SJCRH30 (cell line): ENCODE measurements around the gene IL18. TPM values are rescaled to one million over a fixed set of nuclear protein-coding genes. Genes with fewer than 3 reads are reported as not detected.
"Not testable (repeated sequence)": the region's sequence is repeated elsewhere in the genome, so short reads cannot be mapped to it uniquely, and the experiment has no call there.

Experiments
- DNase-seq, 2 experiments: peaks; one replicate each; pipeline ENCODE4 v3.0.0-alpha.2; 2015 to 2020
- H3K27ac ChIP-seq: fragments of 250-450 bp; sonication (Bioruptor Pico); 2 replicates; pipeline ENCODE4 v1.5.1; 2020; ENCODE audit warnings: mild to moderate bottlenecking, moderate library complexity
- H3K27me3 ChIP-seq: fragments of 250-450 bp; sonication (Bioruptor Pico); 2 replicates; pipeline ENCODE4 v1.5.1; 2020; ENCODE audit warnings: mild to moderate bottlenecking, moderate library complexity
- H3K36me3 ChIP-seq: fragments of 250-450 bp; sonication (Bioruptor Pico); 2 replicates; pipeline ENCODE4 v1.5.1; 2020; ENCODE audit warnings: mild to moderate bottlenecking, moderate library complexity
- H3K4me1 ChIP-seq: fragments of 250-450 bp; sonication (Bioruptor Pico); 2 replicates; pipeline ENCODE4 v1.5.1; 2020; ENCODE audit warnings: mild to moderate bottlenecking, moderate library complexity
- H3K4me3 ChIP-seq: fragments of 250-450 bp; sonication (Bioruptor Pico); 2 replicates; pipeline ENCODE4 v1.5.1; 2020; ENCODE audit warnings: mild to moderate bottlenecking, moderate library complexity
- H3K9me3 ChIP-seq: fragments of 250-450 bp; sonication (Bioruptor Pico); replicated peaks from 2 replicates; pipeline ENCODE4 v1.5.1; 2020; ENCODE audit warnings: mild to moderate bottlenecking, moderate library complexity
- total RNA-seq: library from RNA; depleted of rRNA; stranded (reverse); fragments of >200 nt; shearing (Covaris generic); gene quantifications from 2 replicates; pipeline ENCODE4 v1.2.3, GENCODE V29; 2014

Gene IL18
- total RNA-seq, 1 experiment from 2014 or later, result 0.14 TPM

- Histone ChIP-seq H3K9me3 (no peaks in the 10 kb centered on the region), H3K36me3 (no peaks in the 10 kb centered on the region), H3K4me3 (no peak overlapping the region), H3K27me3 (no peaks in the 10 kb centered on the region), H3K27ac (no peak overlapping the region), H3K4me1 (no peaks in the 10 kb centered on the region)
- no peak for DNase-seq
Measured at GRCh38 chr11:112178428-112178827, 14.5 kb upstream of the IL18 start.

DNA sequence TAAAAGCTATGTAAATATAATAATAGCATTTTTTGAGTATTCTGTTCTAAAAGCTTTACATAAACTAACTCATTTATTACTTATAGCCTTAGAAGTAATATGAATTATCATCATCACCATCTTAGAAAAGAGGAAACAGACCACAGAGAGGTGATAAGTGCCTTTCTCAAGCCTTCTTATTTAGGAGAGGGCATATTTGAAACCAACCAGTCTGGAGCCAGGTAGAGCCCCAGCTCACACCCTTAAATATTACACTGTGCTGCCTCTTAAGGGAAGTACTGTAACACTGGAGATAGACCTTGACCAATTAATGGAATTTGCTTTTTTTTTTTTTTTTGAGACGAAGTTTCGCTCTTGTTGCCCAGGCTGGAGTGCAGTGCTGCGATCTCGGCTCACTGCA is 13.7 kb upstream of the IL18 start:
- H3K27me3 ChIP-seq, result no peaks in the 10 kb centered on the region
- H3K36me3 ChIP-seq, result no peaks in the 10 kb centered on the region
- no peak overlapping the region for H3K4me3 ChIP-seq
- no peak for DNase-seq
- no peaks in the 10 kb centered on the region for H3K9me3 ChIP-seq
- H3K27ac ChIP-seq, result no peak overlapping the region
- no peaks in the 10 kb centered on the region for H3K4me1 ChIP-seq

DNA sequence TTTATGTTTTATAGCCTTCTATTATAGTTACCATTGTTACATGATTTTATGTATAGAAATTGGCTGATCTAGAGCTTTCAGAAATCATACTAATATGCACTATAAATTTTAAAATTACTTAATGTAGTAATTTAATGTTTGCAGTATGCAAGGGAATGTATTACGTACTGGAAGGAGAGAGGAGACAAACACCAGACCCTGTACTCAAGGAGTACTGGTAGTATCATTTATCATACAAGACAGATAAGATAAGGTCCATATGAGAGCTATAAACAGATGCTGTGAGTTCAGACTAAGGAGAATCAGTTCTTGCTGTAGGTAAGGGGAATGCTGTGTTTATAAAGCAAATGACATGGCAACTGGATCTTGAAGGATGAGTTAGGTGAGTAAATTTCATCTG is 12.2 kb upstream of the IL18 start:
- Histone ChIP-seq H3K36me3 (no peaks in the 10 kb centered on the region), H3K27me3 (no peaks in the 10 kb centered on the region), H3K4me1 (no peaks in the 10 kb centered on the region), H3K27ac (no peak overlapping the region), H3K4me3 (no peak overlapping the region), H3K9me3 (no peaks in the 10 kb centered on the region)
- no peak for DNase-seq

DNA sequence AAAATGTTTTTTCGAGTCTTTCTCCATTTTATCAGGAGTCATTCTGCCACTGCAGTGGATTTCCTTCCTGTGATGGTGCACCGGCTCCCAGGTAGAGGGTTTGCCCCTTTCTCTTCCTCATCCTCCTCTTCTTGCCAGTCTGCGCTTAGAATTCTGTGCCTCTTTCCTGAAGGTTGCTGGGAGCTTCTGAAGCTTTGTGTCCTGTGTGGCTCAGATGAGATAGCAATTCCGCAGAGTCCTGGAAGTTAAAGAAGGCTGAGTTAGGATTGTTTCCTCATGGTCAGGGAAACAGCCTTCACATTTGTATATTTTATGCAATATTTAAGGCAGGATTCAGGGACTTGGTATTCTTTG is 11.7 kb upstream of the IL18 start:
- no peaks in the 10 kb centered on the region for H3K36me3 ChIP-seq
- no peaks in the 10 kb centered on the region for H3K4me1 ChIP-seq
- no peak for DNase-seq
- H3K27me3 ChIP-seq, result no peaks in the 10 kb centered on the region
- 0 out of 2 replicates have a peak overlapping the region, but pooled peaks have one; percentile 15 for H3K4me3 ChIP-seq
- no peaks in the 10 kb centered on the region for H3K9me3 ChIP-seq
- H3K27ac ChIP-seq, result no peak overlapping the region

DNA sequence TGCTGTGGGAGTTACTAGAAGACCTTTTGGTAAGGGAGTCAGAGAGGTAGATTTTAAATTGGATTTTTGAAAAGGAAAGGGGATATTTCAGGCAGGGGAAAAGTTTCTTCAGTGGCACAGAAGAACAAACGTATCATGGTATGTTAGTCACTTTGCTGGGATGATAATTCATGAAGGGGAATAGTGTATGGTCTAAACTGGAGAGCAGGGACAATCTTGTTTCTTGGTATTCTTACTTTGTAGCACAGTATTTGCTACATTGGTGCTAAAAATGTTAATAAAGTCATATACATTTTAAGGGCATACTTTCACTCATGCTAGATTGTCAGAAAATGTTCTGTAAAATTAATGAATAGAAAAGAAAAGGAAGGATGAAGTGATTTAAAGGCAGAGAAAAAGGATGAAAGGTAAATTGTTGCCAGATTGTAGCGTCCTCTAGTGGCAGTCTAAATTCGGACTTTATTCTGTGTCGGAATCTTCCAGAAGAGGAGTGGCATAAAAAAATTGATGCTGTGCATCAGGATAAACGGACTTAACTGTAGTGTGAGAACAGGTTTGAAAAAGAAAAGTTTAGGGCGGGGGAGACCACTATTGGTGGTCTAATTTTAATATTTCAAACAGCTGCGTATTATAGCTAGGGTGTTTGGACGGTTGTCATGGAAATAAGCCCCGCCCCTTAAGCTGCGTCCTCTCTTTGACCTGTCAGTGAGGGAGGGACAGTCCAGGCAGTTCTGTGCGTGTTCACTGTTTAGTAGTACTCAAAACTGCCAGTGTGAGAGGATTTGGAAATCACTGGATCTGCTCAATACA is 11.1 kb upstream of the IL18 start, which contains the start of gene BCO2:
TSS of gene BCO2 (plus strand) at position 724 of the 810 bp plus-strand sequence. CDS start 90 bp downstream, outside the sequence.
- Histone ChIP-seq H3K4me3 (peak within 1 kb of the TSS; percentile 15; the same call in 1 of the 2 replicates), H3K4me1 (no peaks in the 10 kb centered on the region), H3K9me3 (no peaks in the 10 kb centered on the region), H3K36me3 (no peaks in the 10 kb centered on the region), H3K27ac (no peak within 1 kb of the TSS), H3K27me3 (no peaks in the 10 kb centered on the region)
- DNase-seq, result peak; percentile 66 to 72

- Histone ChIP-seq H3K4me1 (no peaks in the 10 kb centered on the region), H3K27ac (no peak overlapping the region), H3K4me3 (no peak overlapping the region), H3K9me3 (no peaks in the 10 kb centered on the region), H3K27me3 (no peaks in the 10 kb centered on the region), H3K36me3 (no peaks in the 10 kb centered on the region)
- no peak for DNase-seq
Measured at GRCh38 chr11:112173152-112173551, 9.3 kb upstream of the IL18 start.

DNA sequence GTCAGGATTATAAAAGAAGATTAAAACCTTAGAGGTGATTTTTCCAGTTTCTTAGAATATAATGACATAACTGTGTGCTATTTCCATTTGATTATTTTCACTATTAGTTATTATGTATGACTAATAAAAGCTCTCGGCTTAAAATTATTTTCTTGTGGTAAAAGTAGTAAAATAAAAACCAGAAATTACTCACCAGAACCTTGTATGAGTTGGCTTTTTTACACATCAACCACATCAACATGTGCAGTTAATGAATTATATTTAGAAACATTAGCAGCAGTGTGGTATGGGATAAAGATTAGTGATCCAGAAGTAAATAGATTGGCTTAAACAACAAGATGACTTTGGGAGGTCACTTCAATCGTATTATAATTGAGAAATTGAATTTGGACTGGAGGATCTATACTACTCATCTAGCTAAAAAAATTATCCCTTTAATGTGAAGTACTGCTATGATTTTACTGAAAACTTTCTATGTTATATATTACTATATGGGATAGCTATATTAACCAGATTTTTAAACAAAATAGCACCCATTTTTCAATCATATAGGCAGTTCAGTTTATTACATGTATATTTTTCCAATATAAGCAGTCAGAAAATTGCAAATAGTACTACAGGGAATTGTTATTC is 8.6 kb upstream of the IL18 start:
- no peak overlapping the region for H3K27ac ChIP-seq

GRCh38 chr11:112167145-112167544 is 3.3 kb upstream of the IL18 start, which contains the start of gene TEX12:
Gene TEX12 (plus strand): TSS chr11:112167372. CDS start chr11:112169269, 1,897 bp downstream.
- no peaks in the 10 kb centered on the region for H3K9me3 ChIP-seq
- H3K27ac ChIP-seq, result no peak within 1 kb of the TSS
- H3K4me3 ChIP-seq, result no peak within 1 kb of the TSS
- no peaks in the 10 kb centered on the region for H3K4me1 ChIP-seq
- DNase-seq, result no peak
- H3K27me3 ChIP-seq, result no peaks in the 10 kb centered on the region
- no peaks in the 10 kb centered on the region for H3K36me3 ChIP-seq

More for the DNA sequence above, 8.6 kb upstream of the IL18 start:
- Histone ChIP-seq H3K4me1 (no peaks in the 10 kb centered on the region), H3K4me3 (no peak overlapping the region), H3K27me3 (no peaks in the 10 kb centered on the region), H3K9me3 (no peaks in the 10 kb centered on the region), H3K36me3 (no peaks in the 10 kb centered on the region)
- DNase-seq, result no peak

- Histone ChIP-seq H3K9me3 (no peaks in the 10 kb centered on the region), H3K4me3 (no peak overlapping the region), H3K27me3 (no peaks in the 10 kb centered on the region), H3K4me1 (no peaks in the 10 kb centered on the region), H3K27ac (no peak overlapping the region), H3K36me3 (no peaks in the 10 kb centered on the region)
- DNase-seq, result no peak
Measured at GRCh38 chr11:112166562-112166961, 2.7 kb upstream of the IL18 start.

DNA sequence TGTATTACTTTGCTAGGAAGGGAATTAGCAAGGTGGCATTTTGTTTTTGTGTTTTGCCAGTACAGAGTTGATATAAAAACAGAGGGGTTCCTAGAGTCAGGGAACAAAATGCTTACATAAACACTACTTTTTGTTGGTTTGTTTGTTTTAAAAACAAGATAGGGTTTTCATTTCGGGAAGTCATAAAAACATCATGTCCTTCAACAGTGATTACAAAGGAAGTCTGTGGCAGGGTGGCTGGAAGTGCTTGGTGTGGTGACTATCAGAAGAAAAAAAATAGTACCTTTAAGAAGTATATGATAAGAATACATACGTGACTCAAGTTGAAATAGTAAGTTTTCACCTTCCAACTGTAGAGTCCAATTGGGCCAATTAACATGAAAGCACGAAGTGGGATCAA is 1.2 kb upstream of the IL18 start:
- no peaks in the 10 kb centered on the region for H3K27me3 ChIP-seq
- H3K9me3 ChIP-seq, result no peaks in the 10 kb centered on the region
- no peaks in the 10 kb centered on the region for H3K4me1 ChIP-seq
- no peaks in the 10 kb centered on the region for H3K36me3 ChIP-seq
- no peak overlapping the region for H3K4me3 ChIP-seq
- no peak overlapping the region for H3K27ac ChIP-seq
- DNase-seq, result no peak

GRCh38 chr11:112162761-112163546 is 940 bp downstream of the IL18 start:
- H3K4me1 ChIP-seq, result no peaks in the 10 kb centered on the region
- H3K9me3 ChIP-seq, result no peaks in the 10 kb centered on the region
- no peak for DNase-seq
- H3K4me3 ChIP-seq, result no peak overlapping the region
- H3K27me3 ChIP-seq, result no peaks in the 10 kb centered on the region
- no peaks in the 10 kb centered on the region for H3K36me3 ChIP-seq
- no peak overlapping the region for H3K27ac ChIP-seq

DNA sequence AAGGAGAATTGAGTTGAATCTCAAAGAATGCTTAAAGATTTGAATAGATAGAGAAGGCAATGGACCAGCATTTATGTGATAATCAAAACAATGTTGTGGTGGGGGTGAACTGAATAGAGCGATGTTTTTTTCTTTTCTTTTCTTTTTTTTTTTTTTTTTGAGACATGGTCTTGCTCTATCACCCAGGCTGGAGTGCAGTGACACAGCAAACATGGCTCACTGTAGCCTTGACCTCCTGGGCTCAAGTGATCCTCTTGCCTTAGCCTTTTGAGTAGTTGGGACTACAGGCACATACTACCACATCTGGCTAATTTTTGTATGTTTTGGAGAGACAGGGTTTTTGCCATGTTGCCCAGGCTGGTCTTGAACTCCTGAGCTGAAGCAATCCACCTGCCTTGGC is 1.7 kb downstream of the IL18 start:
- H3K4me3 ChIP-seq, H3K4me1 ChIP-seq, H3K9me3 ChIP-seq, H3K36me3 ChIP-seq, H3K27ac ChIP-seq, H3K27me3 ChIP-seq, DNase-seq: not testable (repeated sequence)

GRCh38 chr11:112161012-112161411 is 2.9 kb downstream of the IL18 start:
- Histone ChIP-seq H3K4me1 (peaks cover 4% of the 10 kb centered on the region; the same call in 1 of the 2 replicates), H3K4me3 (no peak overlapping the region), H3K36me3 (no peaks in the 10 kb centered on the region), H3K9me3 (no peaks in the 10 kb centered on the region), H3K27ac (no peak overlapping the region), H3K27me3 (no peaks in the 10 kb centered on the region)
- no peak for DNase-seq

GRCh38 chr11:112160091-112160848 is 3.6 kb downstream of the IL18 start:
- Histone ChIP-seq H3K27ac (no peak overlapping the region), H3K4me3 (no peak overlapping the region), H3K27me3 (no peaks in the 10 kb centered on the region), H3K36me3 (no peaks in the 10 kb centered on the region), H3K4me1 (peaks cover 4% of the 10 kb centered on the region; the same call in 1 of the 2 replicates), H3K9me3 (no peaks in the 10 kb centered on the region)
- DNase-seq, result no peak
